Upper lobe of left lung (tissue), 6 donors: ENCODE results near the gene NBEAL2. TPM values are rescaled to one million over a fixed set of nuclear protein-coding genes. Genes with fewer than 3 reads are reported as not detected.
"Not testable (repeated sequence)": the region's sequence is repeated elsewhere in the genome, so short reads cannot be mapped to it uniquely, and the experiment has no call there.

ENCODE experiments used
- ATAC-seq, 2 donors: fragments of 200-7000 bp; cut with Tn5 transposase; one replicate each; pipeline ENCODE4 v1.9.1; 2022; ENCODE audit warnings: mild to moderate bottlenecking in 2 of 2, moderate library complexity in 2 of 2; ENCODE audit not compliant: low FRiP score in 2 of 2
- DNase-seq, 2 donors: peaks; one replicate each; pipeline ENCODE4 v3.0.0-alpha.2; 2019 to 2020
- H3K27ac ChIP-seq, 4 donors: fragments of 200-600 bp; sonication (generic); one replicate each; pipeline ENCODE4 v1.5.1; 2016 to 2019
- H3K27me3 ChIP-seq, 4 donors: fragments of 200-600 bp; sonication (generic); one replicate each; pipeline ENCODE4 v1.5.1; 2017 to 2019
- H3K36me3 ChIP-seq, 4 donors: fragments of 200-600 bp; sonication (generic); one replicate each; pipeline ENCODE4 v1.5.1; 2016 to 2019
- H3K4me1 ChIP-seq, 4 donors: fragments of 200-600 bp; sonication (generic); one replicate each; pipeline ENCODE4 v1.5.1; 2018 to 2019
- H3K4me3 ChIP-seq, 4 donors: fragments of 200-600 bp; sonication (generic); one replicate each; pipeline ENCODE4 v1.5.1; 2017 to 2019; ENCODE audit warnings: mild to moderate bottlenecking in 2 of 4, moderate library complexity in 1 of 4
- H3K9me3 ChIP-seq, 4 donors: fragments of 200-600 bp; sonication (generic); one replicate each; pipeline ENCODE4 v1.5.1; 2018 to 2019
- CTCF ChIP-seq, 6 experiments: fragments of 450-650 bp in 4 of 6; fragments of 200-600 bp in 2 of 6; sonication (generic) in 2 of 6; IDR thresholded peaks; one replicate each; pipeline ENCODE4 v1.5.1; 2016 to 2019; ENCODE audit warnings: antibody characterized with exemption in 6 of 6
- EP300 ChIP-seq, 4 donors: sonication (generic); formaldehyde crosslinking; IDR thresholded peaks; one replicate each; pipeline ENCODE4 v1.5.1; 2017; ENCODE audit warnings: antibody characterized with exemption in 4 of 4, control low read depth in 2 of 4
- POLR2A ChIP-seq, 4 donors: fragments of 450-650 bp; IDR thresholded peaks; one replicate each; pipeline ENCODE4 v1.5.1; 2016 to 2017; ENCODE audit warnings: antibody characterized with exemption in 4 of 4, mild to moderate bottlenecking in 2 of 4
- POLR2AphosphoS5 ChIP-seq, 2 donors: sonication (generic); formaldehyde crosslinking; IDR thresholded peaks; one replicate each; pipeline ENCODE4 v1.5.1; 2017; ENCODE audit warnings: antibody characterized with exemption in 2 of 2
- WGBS, 2 donors: methylation state at CpG; one replicate each; pipeline ENCODE4 v1.1.5; 2017 to 2018; 5-methylcytosine and 5-hydroxymethylcytosine counted together
- total RNA-seq, 6 donors: library from RNA; depleted of rRNA in 4 of 6; stranded (reverse); fragments of >200 nt in 4 of 6; gene quantifications; one replicate each; pipeline versions ENCODE4 v1.1.0 to v1.2.1, GENCODE V29; 2016 to 2021
- donor health status: DM: no; HTN: no; CAD: no; lungs with moderate emphysema.
- donor health status: DM: no; HTN: yes; CAD: no; lungs with severe emphysema.

Gene NBEAL2
- total RNA-seq, 6 donors from 2014 or later, result 94.7 to 436 (median 163) TPM

GRCh38 chr3:47019201-47019600 lies 39.7 kb downstream of the NBEAL2 start:
- peak in 1 of 2 donors; percentile 54 for DNase-seq

GRCh38 chr3:47020311-47020710 lies 40.8 kb downstream of the NBEAL2 start:
- H3K27ac ChIP-seq, result no peak overlapping the region
- no peak for ATAC-seq
- 97% methylated on average over 4 of the region's 4 CpGs for WGBS, 2 donors
- H3K27me3 ChIP-seq, result no peaks in the 10 kb centered on the region
- TF ChIP-seq CTCF (IDR thresholded peaks at IDR 0.05), result no peak
- TF ChIP-seq POLR2AphosphoS5 (IDR thresholded peaks at IDR 0.05), result no peak
- no peak overlapping the region for H3K4me3 ChIP-seq
- peaks cover 22 to 59% (median 37%) of the 10 kb centered on the region in 4 donors for H3K4me1 ChIP-seq
- no peaks in the 10 kb centered on the region for H3K9me3 ChIP-seq
- peaks cover 0 to 42% (median 17%) of the 10 kb centered on the region in 4 donors for H3K36me3 ChIP-seq
- no peak for DNase-seq

More at GRCh38 chr3:47019201-47019600, 39.7 kb downstream of the NBEAL2 start:
- peak in 1 of 2 donors; percentile 34 for ATAC-seq
- peaks cover 22 to 53% (median 38%) of the 10 kb centered on the region in 4 donors for H3K4me1 ChIP-seq
- H3K36me3 ChIP-seq, result peaks cover 0 to 46% (median 17%) of the 10 kb centered on the region in 4 donors
- no peak overlapping the region for H3K4me3 ChIP-seq
- peak overlapping the region in 3 of 4 donors; percentile 22 to 71 (median 50) for H3K27ac ChIP-seq
- H3K9me3 ChIP-seq, result no peaks in the 10 kb centered on the region
- no peaks in the 10 kb centered on the region for H3K27me3 ChIP-seq
- WGBS, 2 donors, result 57% methylated on average over 1 of the region's 1 CpG
- TF ChIP-seq EP300 (IDR thresholded peaks at IDR 0.05) (no peak), POLR2A (IDR thresholded peaks at IDR 0.05) (peak in 1 of 4 donors; percentile 7), CTCF (IDR thresholded peaks at IDR 0.05) (no peak), POLR2AphosphoS5 (IDR thresholded peaks at IDR 0.05) (no peak)

- no peak for ATAC-seq
- Histone ChIP-seq H3K9me3 (no peaks in the 10 kb centered on the region), H3K27me3 (no peaks in the 10 kb centered on the region), H3K4me1 (peaks cover 12 to 43% (median 21%) of the 10 kb centered on the region in 4 donors), H3K36me3 (peaks cover 0 to 21% (median 7%) of the 10 kb centered on the region in 4 donors), H3K4me3 (no peak overlapping the region), H3K27ac (peak overlapping the region in 1 of 4 donors; percentile 31)
- TF ChIP-seq CTCF (IDR thresholded peaks at IDR 0.05) (no peak), EP300 (IDR thresholded peaks at IDR 0.05) (no peak), POLR2AphosphoS5 (IDR thresholded peaks at IDR 0.05) (no peak), POLR2A (IDR thresholded peaks at IDR 0.05) (no peak)
- 26 to 30% methylated on average over 1 of the region's 1 CpG for WGBS, 2 donors
- peak in 1 of 2 donors; percentile 58 for DNase-seq
Measured at GRCh38 chr3:47022641-47023071, 43.2 kb downstream of the NBEAL2 start.

- TF ChIP-seq POLR2AphosphoS5 (IDR thresholded peaks at IDR 0.05) (no peak), POLR2A (IDR thresholded peaks at IDR 0.05) (no peak), CTCF (IDR thresholded peaks at IDR 0.05) (no peak), EP300 (IDR thresholded peaks at IDR 0.05) (no peak)
- no peak for ATAC-seq
- H3K27ac ChIP-seq, result no peak overlapping the region
- H3K27me3 ChIP-seq, result no peaks in the 10 kb centered on the region
- no peak overlapping the region for H3K4me3 ChIP-seq
- no peaks in the 10 kb centered on the region for H3K9me3 ChIP-seq
- no peak for DNase-seq
- peaks cover 7 to 21% (median 10%) of the 10 kb centered on the region in 4 donors for H3K4me1 ChIP-seq
- peaks cover 0 to 12% (median 4%) of the 10 kb centered on the region in 4 donors for H3K36me3 ChIP-seq
Measured at GRCh38 chr3:47024932-47025331, 45.5 kb downstream of the NBEAL2 start.

GRCh38 chr3:47026432-47026831 lies 47.0 kb downstream of the NBEAL2 start:
- not testable (repeated sequence) for H3K4me3 ChIP-seq, H3K27ac ChIP-seq, H3K27me3 ChIP-seq, DNase-seq, H3K9me3 ChIP-seq, ATAC-seq
- 92 to 100% methylated on average over 1 of the region's 1 CpG for WGBS, 2 donors
- H3K36me3 ChIP-seq, result peaks cover 0 to 12% (median 4%) of the 10 kb centered on the region in 4 donors
- H3K4me1 ChIP-seq, result peaks cover 7 to 19% (median 10%) of the 10 kb centered on the region in 4 donors
